ENCODE measurements around the gene CDC14B.

CDC14B gene

GRCh38 chr9:96665789-96666188 lies 46.1 kb upstream of the CDC14B start:
- Histone ChIP-seq H3K4me1 (ENCODE audit: insufficient read depth, poor library complexity, severe bottlenecking) (no peaks in the 10 kb centered on the region), H3K27ac (ENCODE audit: poor library complexity, severe bottlenecking) (no peak overlapping the region)

GRCh38 chr9:96663506-96664120 lies 44.0 kb upstream of the CDC14B start:
- Histone ChIP-seq H3K4me3 (ENCODE audit: severe bottlenecking) (no peak overlapping the region), H3K4me1 (ENCODE audit: insufficient read depth, poor library complexity, severe bottlenecking) (no peaks in the 10 kb centered on the region), H3K36me3 (ENCODE audit: low read depth) (no peaks in the 10 kb centered on the region), H3K27ac (ENCODE audit: poor library complexity, severe bottlenecking) (no peak overlapping the region), H3K27me3 (ENCODE audit: insufficient read depth, poor library complexity, severe bottlenecking) (no peaks in the 10 kb centered on the region), H3K9me3 (ENCODE audit: severe bottlenecking) (no peaks in the 10 kb centered on the region)
- DNase-seq (ENCODE audit: low spot score) (no peak), ATAC-seq (ENCODE audit: low read depth) (no peak)
- TF ChIP-seq CTCF (IDR thresholded peaks at IDR 0.05; ENCODE audit: poor library complexity, severe bottlenecking), result no peak

More at GRCh38 chr9:96665789-96666188, 46.1 kb upstream of the CDC14B start:
- Histone ChIP-seq H3K4me3 (ENCODE audit: severe bottlenecking) (no peak overlapping the region), H3K36me3 (ENCODE audit: low read depth) (no peaks in the 10 kb centered on the region), H3K27me3 (ENCODE audit: insufficient read depth, poor library complexity, severe bottlenecking) (no peaks in the 10 kb centered on the region), H3K9me3 (ENCODE audit: severe bottlenecking) (no peaks in the 10 kb centered on the region)
- DNase-seq (ENCODE audit: low spot score) (no peak), ATAC-seq (ENCODE audit: low read depth) (no peak)
- TF ChIP-seq CTCF (IDR thresholded peaks at IDR 0.05; ENCODE audit: poor library complexity, severe bottlenecking), result no peak

GRCh38 chr9:96661711-96662110 lies 42.1 kb upstream of the CDC14B start:
- Histone ChIP-seq H3K9me3 (ENCODE audit: severe bottlenecking) (no peaks in the 10 kb centered on the region), H3K4me3 (ENCODE audit: severe bottlenecking) (no peak overlapping the region), H3K4me1 (ENCODE audit: insufficient read depth, poor library complexity, severe bottlenecking) (no peaks in the 10 kb centered on the region), H3K27ac (ENCODE audit: poor library complexity, severe bottlenecking) (no peak overlapping the region), H3K36me3 (ENCODE audit: low read depth) (no peaks in the 10 kb centered on the region), H3K27me3 (ENCODE audit: insufficient read depth, poor library complexity, severe bottlenecking) (no peaks in the 10 kb centered on the region)
- ATAC-seq (ENCODE audit: low read depth), result no peak
- TF ChIP-seq CTCF (IDR thresholded peaks at IDR 0.05; ENCODE audit: poor library complexity, severe bottlenecking), result no peak
- DNase-seq (ENCODE audit: low spot score), result no peak

- DNase-seq (ENCODE audit: low spot score) (no peak), ATAC-seq (ENCODE audit: low read depth) (no peak)
- no peaks in the 10 kb centered on the region for H3K9me3 ChIP-seq (ENCODE audit: severe bottlenecking)
- TF ChIP-seq CTCF (IDR thresholded peaks at IDR 0.05; ENCODE audit: poor library complexity, severe bottlenecking), result no peak
- no peaks in the 10 kb centered on the region for H3K36me3 ChIP-seq (ENCODE audit: low read depth)
- no peak overlapping the region for H3K27ac ChIP-seq (ENCODE audit: poor library complexity, severe bottlenecking)
- H3K4me1 ChIP-seq (ENCODE audit: insufficient read depth, poor library complexity, severe bottlenecking), result peaks cover under 1% of the 10 kb centered on the region
- H3K4me3 ChIP-seq (ENCODE audit: severe bottlenecking), result no peak overlapping the region
- no peaks in the 10 kb centered on the region for H3K27me3 ChIP-seq (ENCODE audit: insufficient read depth, poor library complexity, severe bottlenecking)
Measured at GRCh38 chr9:96660692-96661248, 41.1 kb upstream of the CDC14B start.

- Histone ChIP-seq H3K4me3 (ENCODE audit: severe bottlenecking) (peak within 1 kb of the TSS; percentile 68), H3K4me1 (ENCODE audit: insufficient read depth, poor library complexity, severe bottlenecking) (peaks cover 4% of the 10 kb centered on the region)
Measured at GRCh38 chr9:96655198-96655851, 35.7 kb upstream of the CDC14B start, which contains the start of gene PRXL2C. Gene PRXL2C (minus strand): TSS chr9:96655317. CDS start chr9:96655281, 36 bp downstream.

More at GRCh38 chr9:96655198-96655851, 35.7 kb upstream of the CDC14B start, which contains the start of gene PRXL2C:
- DNase-seq (ENCODE audit: low spot score) (peak; percentile 75), ATAC-seq (ENCODE audit: low read depth) (peak; percentile 64)
- TF ChIP-seq CTCF (IDR thresholded peaks at IDR 0.05; ENCODE audit: poor library complexity, severe bottlenecking), result no peak
- no peaks in the 10 kb centered on the region for H3K9me3 ChIP-seq (ENCODE audit: severe bottlenecking)
- no peaks in the 10 kb centered on the region for H3K27me3 ChIP-seq (ENCODE audit: insufficient read depth, poor library complexity, severe bottlenecking)
- H3K36me3 ChIP-seq (ENCODE audit: low read depth), result peaks cover 15% of the 10 kb centered on the region
- H3K27ac ChIP-seq (ENCODE audit: poor library complexity, severe bottlenecking), result peak within 1 kb of the TSS; percentile 88
